ENCODE results near the gene SORD.
"Not testable (repeated sequence)": the region's sequence is repeated elsewhere in the genome, so short reads cannot be mapped to it uniquely, and the experiment has no call there.

Gene SORD

DNA sequence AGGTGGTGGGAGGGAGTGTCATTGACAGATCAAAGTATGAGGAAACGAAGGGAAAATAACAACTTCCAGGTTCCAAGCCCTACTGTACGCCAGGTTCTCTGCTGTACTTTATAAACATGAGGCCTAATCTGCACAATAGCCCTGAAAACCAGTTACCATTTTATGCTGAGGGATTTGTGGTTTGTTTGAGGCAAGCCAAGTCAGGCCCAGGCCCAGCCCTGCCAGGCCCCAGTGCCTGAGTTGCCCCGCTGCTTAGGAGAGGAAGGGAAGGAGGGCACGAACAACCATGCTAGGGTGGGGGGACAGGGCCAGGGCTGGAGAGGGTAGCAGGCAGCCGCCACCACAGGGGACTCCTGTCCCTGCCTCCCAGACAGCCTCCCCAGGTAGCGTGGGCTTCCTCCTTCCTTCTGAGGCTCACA, 47.0 kb downstream of the SORD start:
- DNase-seq: not testable (repeated sequence)

DNA sequence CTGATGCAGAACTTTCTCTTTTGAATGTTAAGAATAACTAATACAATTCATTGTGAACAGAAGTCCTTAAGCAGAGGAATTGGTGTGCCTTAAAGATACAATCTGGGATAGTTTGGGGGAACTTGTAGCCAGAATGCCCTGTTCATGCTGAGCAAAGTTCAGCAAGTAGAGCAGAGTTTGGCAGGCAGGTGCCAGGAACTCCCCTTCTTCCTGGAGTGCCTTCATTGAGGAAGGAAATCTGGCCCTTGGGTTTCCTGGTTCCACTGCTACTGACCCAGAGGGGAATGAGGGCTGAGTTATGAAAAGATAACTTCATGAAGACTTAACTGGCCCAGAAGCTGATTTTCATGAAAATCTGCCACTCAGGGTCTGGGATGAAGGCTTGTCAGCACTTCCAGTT, 50.6 kb downstream of the SORD start:
- DNase-seq: not testable (repeated sequence)

DNA sequence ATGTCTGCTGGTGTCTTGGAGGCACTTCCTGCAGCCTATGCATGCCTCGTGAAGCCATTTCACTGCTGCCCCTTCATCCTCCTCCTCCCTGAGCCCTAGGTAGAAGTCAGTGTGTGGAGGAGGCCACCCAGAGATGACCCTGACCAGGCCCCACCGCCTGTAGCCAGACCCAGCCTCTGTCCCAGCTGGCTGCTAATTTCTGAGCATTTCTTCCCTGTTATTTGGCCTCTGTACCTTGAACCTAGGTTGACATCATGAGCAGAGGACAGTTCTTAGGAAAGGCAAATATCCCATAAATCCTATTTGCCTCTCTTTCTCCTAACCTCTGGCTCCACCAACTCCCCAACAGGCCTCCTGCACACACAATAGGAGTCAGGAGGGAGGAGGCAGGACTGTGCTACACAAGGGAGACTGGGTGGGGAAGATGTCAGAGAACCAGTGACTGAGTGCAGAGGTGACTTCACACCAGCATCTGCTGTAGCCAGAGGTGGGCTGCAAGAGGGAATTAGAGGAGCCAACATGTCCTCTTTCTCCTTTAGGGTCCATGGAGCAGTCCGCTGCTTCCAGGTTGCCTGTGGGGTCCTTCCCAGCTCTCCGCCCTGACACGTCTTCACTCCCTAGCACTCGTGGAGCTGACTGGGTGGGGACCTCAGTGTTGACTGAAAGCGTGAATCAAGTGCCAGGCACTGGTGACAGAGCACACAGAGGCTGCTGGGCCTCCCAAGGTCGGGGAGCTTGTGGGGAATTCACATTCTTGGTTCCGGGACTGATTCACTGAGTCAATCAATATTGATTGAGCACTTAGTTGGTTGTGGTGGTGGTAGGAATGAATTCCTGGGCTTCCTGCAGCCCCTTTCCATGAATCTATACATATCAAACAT, 52.7 kb downstream of the SORD start:
- DNase-seq: not testable (repeated sequence)

DNA sequence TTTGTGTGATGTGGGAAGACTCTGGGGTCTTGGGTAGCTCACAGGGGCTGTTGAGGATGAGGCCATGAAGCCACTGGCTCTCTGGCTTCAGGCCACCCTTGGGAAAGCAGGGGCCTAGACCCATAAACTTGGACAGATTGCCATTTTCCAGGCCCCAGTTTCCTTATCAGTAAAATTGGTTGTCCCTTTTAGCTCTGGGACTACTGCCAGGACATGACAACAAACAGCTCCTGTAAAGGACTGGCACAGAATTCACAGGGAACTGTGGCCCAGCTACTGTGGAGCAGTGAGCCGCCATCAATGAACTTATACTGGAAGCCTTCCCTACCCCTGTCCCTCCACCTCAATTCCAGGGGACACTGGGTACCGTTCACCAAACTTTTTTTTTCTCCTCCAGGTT, 54.4 kb downstream of the SORD start:
- DNase-seq: not testable (repeated sequence)

DNA sequence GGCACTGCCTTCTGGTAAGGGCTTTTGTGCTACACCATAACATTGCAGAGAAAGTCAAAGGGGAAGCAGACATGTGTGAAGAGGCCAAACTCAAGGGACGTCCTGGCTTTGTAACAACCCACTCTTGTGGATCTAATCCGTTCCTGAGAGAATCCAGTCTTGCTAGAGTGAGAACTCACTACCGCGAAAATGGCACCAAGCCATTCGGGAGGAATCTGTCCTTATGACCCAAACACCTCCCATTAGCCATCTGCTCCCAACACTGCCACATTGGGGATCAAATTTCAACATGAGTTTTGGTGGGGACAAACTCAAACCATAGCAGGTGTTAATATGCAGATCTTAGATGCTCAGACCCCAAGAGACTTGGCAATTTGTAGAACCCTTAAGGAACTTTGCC, 56.2 kb downstream of the SORD start:
- not testable (repeated sequence) for DNase-seq

DNA sequence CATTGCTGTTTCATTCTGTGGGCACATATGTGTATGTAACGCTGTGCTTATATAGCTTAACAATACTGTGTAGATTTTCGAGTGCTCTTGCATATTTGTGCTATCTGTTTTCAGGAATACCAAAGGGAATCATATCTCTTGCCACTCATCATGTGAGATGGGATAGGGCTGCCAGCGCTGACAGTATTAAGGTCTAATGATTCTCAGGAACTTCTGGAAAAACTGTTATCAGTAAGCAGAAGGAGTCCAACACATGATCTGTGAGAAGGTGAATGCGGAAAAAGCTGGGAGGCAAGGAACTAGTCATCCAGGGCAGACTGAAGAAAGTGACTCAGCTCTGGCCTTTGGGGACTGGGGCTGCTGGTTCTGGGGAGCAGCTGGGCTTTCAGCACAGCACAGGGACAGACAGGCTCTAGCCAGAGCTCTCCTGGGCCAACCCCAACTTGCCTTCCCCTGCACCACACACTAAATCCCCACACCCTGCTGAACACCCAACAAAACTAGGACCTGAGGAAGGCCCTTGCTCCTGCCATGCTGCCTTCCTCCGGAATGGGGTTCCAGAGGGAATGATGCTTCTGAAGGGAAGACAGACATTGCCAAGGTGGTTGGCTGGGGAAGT, 56.7 kb downstream of the SORD start:
- DNase-seq: not testable (repeated sequence)

DNA sequence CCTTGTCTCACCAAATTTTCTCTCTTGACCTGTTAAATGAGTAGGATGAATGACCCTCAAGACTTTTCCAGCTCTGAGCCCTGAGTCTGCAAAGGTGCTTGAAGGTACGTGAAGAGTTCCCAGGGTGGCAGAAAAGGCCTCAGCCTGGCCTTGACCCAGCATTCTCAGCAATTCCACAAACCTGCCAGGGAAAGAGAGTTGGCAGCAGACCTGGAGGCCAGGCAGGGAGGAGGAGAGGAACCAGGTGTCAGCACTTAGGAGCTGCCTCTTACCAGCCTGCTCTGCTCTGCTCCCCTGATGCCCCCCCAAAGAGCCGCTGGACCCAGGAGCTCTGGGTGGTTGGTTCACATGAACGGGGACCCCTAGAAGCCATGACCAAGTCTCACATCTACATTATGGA, 57.6 kb downstream of the SORD start:
- DNase-seq: not testable (repeated sequence)

DNA sequence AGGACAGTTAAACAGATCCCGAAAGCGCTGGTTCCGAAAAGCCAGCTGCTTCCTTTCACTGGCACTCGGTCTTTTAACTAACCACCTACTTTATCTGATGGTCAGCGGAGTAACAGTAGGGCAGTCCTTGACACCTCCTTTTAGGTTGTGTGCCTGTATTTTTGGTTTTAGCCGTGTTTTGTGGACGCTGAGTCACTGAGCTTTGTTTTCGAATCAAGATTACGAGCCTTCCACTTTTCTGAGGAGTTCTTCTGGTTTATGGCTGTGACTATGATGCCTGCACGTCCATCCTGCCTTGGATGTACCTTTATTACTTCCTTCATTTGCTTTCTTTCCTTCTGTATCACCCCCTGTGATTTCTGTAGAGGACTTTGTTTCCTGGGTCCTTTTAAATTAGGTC, 59.4 kb downstream of the SORD start:
- DNase-seq: not testable (repeated sequence)

DNA sequence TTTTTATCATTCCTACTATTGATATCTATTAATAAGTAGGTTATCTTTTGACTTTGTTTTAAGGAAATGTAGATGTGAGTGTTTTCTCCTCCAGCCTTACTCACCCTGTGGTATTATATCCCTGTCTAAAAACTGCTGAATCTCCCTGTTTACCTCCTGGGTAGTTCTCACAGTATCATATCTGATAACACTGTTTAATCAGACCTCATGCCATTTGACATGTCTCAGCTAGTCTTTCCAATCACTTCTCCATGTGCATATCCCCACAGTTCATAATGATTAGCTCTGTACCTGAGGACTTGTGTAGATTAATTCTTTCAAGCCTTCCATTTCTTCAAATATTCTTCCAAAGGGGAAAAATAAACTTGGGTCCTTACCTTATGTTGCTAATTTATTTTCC, 60.2 kb downstream of the SORD start:
- DNase-seq: no peak

DNA sequence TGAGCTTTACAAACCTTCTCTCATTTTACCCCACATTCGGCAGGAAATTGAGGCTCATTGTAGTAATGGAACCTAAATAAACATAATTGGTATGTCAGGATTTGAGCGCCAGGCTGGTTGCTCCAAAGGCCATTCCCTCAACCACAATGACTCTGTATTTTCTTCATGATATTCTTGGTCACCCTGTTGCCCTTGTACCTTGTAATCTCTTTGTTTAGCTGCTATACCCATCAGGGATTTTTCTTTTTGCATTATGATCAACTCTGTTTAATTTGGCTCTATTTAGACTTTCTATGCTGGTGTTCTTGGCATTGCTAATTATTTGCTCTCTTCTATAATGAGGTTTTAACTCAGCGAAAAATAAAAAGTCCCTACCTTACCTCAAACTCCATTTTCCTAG, 61.2 kb downstream of the SORD start:
- DNase-seq: no peak

DNA sequence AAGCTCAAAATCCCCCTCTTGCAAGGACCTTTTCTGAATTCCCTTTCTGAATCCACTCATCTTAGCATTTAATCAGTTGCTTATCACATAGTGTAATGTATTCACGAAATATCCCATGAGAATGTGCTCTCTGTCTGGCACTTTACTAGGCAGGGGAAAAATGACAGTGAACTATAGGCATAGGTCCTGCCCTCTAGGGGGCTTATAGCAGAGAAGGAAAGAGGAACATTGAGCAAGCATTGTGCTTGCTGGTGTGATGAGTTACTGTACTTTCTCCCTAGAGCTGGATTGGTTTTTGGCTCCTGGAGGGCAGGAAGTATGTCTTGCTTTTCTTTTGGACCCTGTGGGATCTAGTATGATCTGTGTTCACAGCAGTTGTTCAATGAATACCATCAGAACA, 64.5 kb downstream of the SORD start:
- no peak for DNase-seq

DNA sequence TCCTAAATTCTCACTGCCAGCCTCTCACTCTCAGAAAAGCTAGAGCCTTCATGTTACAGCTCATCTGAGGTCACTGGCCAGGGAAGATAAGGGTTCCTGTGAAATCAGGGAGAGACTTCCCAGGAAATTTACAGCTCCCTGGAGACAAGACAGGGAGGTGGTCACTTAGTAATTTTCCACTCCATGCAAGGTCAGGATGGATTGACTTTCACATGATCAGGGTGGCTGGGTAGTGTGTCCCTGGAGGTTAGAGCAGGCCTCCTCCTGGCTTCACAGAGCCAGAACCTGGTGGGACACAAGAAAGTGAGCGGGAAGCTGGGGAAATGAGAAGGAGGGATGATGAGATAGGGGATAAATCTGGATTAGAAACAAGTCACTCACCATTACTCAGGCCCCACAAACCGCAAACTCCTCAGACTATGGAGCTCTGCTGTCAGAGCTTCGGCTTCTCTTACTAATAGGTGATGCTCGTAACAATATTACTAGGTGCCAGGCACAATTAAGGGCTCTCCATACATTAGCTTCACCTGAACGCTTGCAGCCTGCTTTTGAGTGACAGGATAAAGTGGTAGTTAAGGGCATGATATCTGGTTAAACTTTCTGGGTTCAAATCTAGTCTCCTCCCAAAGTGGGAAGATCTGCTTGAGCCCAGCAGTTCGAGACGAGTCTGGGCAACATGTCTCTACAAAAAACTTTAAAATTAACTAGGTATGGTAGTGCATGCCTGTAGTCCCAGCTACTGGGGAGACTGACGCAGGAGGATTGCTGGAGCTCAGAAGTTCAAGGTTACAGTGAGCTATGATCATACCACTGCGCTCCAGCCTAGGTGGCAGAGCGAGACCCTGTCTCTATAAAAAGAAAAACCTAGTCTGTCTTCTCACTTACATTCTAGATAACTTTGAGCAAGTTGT, 66.1 kb downstream of the SORD start:
- no peak for DNase-seq

DNA sequence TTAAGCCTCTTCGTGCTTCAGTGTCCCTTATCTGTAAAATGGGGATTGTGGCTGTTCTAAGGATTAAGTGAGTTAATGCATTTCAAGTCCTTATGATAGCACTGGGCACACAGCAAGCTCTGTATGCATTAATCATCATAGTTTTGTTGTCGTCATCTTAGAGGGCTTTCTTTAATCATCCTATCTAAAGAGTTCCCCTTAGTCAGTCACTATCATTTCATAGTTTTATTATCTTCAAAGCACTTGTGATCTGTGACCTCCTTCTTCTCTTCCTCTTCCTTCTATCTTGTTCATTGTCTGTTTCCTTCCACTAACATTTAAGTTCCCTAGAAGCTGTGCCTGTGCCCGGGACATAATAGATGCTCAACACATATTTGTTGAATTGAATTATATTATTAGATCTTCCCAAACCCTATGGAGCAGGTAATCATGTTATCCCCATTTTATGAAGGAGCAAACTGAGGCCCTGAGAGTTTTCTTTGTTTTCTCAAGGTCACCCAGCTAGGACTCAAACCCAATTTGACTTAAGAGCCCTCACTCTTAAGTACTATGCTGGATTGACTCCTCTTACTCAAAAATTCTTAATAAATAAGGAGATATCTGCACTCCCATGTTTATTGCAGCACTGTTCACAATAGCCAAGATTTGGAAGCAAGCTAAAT, 66.8 kb downstream of the SORD start:
- DNase-seq: no peak

DNA sequence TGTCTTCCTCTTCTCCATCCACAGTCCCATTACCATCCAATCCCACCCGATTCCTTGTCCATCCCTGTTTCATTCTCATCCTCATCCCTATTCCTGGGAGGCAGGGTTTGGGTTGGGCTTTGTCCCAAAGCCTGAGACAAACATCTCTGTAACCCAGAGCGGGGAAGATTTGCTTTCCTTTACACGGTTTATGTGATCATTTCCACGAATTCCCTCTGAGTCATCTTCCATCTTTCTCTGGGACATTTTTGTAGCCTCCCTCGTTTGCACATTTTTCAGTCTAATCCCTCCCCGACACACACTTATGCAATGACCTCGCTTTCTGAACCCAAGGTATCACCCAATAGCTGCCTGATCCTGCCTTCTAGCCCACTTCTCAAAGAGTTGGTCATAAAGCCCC, 68.2 kb downstream of the SORD start:
- DNase-seq: no peak

DNA sequence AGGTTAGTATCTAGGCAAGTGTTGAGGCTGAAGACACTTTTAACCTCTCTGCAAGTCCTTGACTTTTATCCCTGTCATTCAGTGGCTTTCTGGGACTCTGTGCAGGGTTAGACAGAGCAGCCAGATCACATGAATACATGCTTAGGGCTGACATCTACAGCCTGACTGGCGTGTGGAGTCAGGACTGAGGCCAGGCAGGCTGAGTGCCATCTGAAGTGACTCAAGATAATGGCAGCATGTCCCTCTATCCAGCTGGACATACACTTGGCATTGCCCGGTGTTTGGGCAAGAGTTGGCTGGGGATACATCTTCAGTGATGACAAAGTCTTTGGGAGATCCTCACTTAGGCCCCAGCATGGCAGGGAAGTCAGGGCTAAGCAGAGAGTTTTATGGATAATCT, 68.6 kb downstream of the SORD start:
- no peak for DNase-seq

DNA sequence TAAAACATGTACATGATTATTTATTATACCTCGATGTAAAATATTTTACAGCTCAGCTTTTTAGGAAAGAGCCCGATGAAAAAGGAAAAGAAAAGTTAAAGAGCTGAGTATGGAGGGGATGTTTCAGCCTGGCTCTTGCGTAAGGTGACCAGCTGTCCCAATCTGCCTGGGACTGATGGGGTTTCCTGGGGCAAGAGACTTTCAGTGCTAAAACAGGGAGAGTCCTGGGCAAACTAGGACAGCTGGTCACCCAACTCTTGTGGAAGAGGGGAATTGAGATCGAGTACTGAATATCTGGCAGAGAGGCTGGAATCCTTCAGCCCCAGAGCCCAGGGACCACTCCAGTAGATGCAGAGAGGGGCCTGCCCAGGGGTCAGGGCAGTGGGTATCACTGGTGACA, 70.0 kb downstream of the SORD start:
- no peak for DNase-seq

DNA sequence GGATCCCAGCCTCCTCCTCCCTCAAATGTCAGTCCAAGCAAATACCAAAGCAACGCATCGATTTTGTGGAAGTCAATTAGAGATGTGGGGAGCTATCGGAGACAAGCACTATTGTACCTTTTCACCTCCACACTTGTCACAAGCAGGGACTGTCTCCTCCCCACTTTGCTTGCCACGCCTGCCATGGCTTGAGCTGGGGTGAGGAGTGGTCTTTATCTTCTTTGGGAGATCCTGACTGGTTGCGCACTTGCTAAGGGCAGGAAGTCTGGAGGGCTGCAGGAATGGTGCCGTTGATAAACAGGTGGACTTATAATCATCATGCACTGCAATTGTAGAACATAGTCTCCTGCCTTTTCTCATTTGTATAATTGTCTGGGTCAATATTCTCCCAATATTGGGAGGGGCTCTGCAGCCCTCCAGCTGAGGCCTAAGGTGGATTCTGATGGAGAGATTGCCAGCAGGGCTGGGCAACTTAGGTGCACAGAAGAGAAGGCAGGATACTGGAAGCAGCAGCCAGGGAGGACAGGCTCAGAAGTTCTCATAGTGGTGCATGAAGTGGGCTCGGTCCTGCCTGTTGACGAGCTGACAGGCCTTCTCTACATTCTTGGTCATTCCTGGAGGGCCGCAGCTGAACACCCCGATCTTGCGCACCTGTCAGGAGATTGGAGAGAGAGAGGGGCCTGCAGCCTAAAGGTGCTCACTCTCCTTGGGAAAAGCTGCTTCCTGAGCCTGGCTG, 70.8 kb downstream of the SORD start:
- no peak for DNase-seq

DNA sequence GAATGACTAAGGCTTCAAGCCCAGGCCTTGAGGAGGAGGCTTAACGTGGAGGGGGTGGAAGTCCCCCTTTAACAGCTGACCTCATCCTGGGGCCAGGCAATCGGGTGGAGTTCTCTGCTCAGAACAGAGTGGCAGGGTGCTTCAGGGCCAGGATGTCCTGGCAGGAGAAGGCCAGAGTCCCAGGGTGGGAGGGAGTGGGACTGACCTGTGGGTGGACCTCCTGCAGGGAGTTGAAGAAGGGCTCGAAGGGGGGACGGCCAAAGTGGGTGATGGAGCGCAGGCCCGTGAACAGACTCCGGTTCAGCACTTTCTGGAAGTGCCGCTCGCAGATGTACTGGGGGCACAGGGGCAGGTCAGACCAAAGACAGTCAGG, 71.3 kb downstream of the SORD start:
- no peak for DNase-seq

DNA sequence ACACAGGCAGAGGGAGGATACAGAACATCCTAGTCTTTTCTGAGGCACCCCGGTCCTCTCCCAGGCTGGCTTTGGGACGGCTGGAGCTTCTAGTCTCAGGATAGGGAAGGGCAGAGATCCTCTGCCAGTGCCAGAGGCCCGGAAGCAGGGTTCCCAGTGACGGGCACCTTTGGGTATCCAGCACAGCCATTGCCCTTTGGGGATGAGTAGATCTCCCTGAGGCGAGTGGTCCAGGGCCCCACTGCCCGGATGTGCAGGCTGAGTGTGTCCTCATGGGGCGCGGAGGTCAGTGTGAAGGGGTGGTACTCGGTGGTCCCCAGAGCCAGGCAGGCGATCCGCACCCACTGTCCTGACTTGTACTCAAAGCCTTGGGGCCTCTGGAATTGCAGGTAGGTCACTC, 72.7 kb downstream of the SORD start:
- DNase-seq: no peak

DNA sequence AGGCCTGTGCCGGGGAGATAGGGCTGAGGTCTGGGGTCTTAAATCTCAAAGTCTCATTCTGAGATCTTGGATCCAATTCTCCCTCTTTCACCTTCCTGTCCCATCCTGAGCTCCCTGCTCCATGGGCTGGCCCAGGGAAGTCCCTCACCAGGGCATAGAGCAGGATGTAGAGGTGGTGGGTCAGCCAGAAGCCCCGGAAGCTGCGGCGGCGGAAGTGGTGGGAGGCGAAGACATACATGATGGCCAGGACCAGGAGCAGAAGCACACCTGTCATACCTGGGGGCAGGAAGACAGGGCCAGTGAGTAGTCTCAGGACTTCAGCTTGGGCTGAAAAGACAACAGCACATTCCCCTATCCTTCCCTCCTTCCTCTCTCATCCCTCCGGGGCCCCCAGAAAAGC, 74.5 kb downstream of the SORD start:
- DNase-seq: no peak

DNA sequence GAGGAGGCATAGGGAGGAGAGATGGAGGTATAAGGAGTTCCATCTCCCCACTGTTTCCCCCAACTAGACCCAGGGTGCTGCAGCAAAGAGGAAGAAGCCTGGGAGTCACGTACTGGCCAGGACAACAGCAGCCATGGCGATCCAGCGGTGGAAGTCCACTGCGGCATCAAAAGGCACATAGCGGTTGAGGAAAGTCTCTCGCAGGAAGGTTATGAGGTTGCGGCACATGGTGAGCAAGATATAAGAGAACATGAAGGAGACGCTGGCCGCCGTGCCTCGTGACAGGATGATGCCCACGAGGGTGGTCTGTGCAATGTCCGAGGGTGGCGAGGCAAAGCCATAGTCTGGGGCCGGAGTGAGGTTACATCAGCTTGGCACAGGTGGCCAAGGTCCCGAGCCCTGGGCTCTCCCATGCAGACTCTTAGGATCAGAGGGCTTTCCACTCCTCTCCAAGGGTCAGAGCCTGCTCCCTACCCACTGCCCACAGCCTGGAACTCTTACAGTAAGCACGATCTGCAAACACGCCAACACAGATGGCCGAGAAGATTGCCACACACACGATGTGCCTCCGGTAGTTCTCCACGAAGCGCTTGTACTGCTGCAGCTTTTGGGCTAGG, 76.7 kb downstream of the SORD start:
- no peak for DNase-seq
